ENCODE data around the gene CTAGE15.
"Not testable (repeated sequence)": the region's sequence is repeated elsewhere in the genome, so short reads cannot be mapped to it uniquely, and the experiment has no call there.

DNA sequence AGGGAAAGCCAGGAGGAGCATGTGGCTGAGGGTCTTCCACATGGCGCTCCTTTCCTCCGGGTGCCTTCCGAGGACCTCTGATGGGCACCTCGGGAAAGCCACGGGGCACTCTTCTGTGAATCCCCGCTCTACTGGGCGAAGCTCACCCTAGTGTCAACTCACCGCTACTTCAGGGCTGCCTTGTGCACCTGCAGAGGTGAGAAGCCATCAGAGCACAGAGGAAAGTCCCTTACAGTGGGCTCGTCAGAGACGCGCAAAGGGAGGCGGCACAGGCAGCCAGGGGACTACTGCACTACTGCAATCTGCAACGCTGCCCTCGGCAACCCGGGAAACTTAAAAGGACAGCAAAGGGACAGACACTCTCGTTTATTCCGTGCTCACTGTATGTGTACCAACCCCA is 50.5 kb downstream of the CTAGE15 start:
- TF ChIP-seq, protein P1, sequence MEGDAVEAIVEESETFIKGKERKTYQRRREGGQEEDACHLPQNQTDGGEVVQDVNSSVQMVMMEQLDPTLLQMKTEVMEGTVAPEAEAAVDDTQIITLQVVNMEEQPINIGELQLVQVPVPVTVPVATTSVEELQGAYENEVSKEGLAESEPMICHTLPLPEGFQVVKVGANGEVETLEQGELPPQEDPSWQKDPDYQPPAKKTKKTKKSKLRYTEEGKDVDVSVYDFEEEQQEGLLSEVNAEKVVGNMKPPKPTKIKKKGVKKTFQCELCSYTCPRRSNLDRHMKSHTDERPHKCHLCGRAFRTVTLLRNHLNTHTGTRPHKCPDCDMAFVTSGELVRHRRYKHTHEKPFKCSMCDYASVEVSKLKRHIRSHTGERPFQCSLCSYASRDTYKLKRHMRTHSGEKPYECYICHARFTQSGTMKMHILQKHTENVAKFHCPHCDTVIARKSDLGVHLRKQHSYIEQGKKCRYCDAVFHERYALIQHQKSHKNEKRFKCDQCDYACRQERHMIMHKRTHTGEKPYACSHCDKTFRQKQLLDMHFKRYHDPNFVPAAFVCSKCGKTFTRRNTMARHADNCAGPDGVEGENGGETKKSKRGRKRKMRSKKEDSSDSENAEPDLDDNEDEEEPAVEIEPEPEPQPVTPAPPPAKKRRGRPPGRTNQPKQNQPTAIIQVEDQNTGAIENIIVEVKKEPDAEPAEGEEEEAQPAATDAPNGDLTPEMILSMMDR (IDR thresholded peaks at IDR 0.05) = not testable (repeated sequence)
- TF ChIP-seq POLR2A (IDR thresholded peaks at IDR 0.05) = not testable (repeated sequence)
